NT2/D1 (cell line): ENCODE data around the gene TCAF1.
"Not testable (repeated sequence)": the region's sequence is repeated elsewhere in the genome, so short reads cannot be mapped to it uniquely, and the experiment has no call there.

Source experiments
- DNase-seq: peaks from one replicate; pipeline ENCODE4 v3.0.0-alpha.2; 2011; ENCODE audit warnings: low read depth, low spot score
- H3K27me3 ChIP-seq: 2 replicates; pipeline ENCODE4 v1.6.0; 2011; ENCODE audit warnings: mild to moderate bottlenecking; ENCODE audit not compliant: insufficient read length, insufficient read depth
- H3K36me3 ChIP-seq: 2 replicates; pipeline ENCODE4 v1.6.1; 2011; ENCODE audit warnings: mild to moderate bottlenecking, low read length, mixed read lengths; ENCODE audit not compliant: insufficient read depth, insufficient read length
- H3K4me1 ChIP-seq: 2 replicates; pipeline ENCODE4 v1.5.1; 2011; ENCODE audit not compliant: insufficient read depth, insufficient read length
- H3K4me3 ChIP-seq: 2 replicates; pipeline ENCODE4 v1.5.1; 2011; ENCODE audit warnings: low read depth; ENCODE audit not compliant: insufficient read length
- H3K9ac ChIP-seq: 2 replicates; pipeline ENCODE4 v1.6.0; 2011; ENCODE audit warnings: low read depth; ENCODE audit not compliant: insufficient read length
- H3K9me3 ChIP-seq: 2 replicates; pipeline ENCODE4 v1.5.1; 2011; ENCODE audit warnings: mild to moderate bottlenecking, low read length; ENCODE audit not compliant: insufficient read depth
- SUZ12 ChIP-seq: IDR thresholded peaks from 2 replicates; pipeline ENCODE4 v1.6.1; 2011; ENCODE audit not compliant: insufficient read length, insufficient read depth; ENCODE audit errors: extremely low read depth
- YY1 ChIP-seq: IDR thresholded peaks from 2 replicates; pipeline ENCODE4 v1.6.1; 2011; ENCODE audit not compliant: insufficient read length, insufficient read depth
- ZNF274 ChIP-seq: IDR thresholded peaks from 2 replicates; pipeline ENCODE4 v1.6.1; 2011; ENCODE audit warnings: mild to moderate bottlenecking, low read depth, low read length

Gene TCAF1

DNA sequence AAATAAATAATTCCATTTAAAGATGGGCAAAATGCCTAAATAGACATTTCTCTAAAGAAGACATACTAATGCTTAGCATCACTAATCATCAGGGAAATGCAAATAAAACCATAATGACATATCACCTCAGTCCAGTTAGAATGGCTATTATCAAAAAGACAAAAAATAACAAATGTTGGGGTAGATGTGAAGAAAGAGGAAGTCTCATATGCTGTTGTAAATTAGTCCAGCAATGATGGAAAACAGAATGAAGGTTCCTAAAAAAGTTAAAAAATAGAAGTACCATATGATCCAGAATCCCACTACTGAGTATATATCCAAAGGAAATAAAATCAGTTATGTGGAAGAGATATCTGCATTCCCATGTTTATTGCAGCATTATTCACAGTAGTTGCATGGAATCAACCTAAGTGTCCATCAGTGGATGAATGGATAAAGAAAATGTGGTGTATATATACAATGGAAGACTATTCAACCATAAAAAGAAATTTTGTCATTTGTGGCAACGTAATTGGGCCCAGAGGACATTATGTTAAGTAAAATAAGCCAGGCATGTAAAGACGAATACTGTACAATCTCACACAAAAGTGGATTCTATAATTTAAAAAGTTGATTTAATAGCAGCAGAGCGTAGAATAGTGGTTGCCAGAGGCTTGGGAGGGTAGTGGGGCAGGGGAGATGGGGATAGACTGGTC lies 52.0 kb downstream of the TCAF1 start:
- Histone ChIP-seq H3K9ac (no peak overlapping the region), H3K4me3 (no peak overlapping the region), H3K9me3 (no peaks in the 10 kb centered on the region), H3K27me3 (no peaks in the 10 kb centered on the region), H3K36me3 (no peaks in the 10 kb centered on the region), H3K4me1 (no peaks in the 10 kb centered on the region)
- DNase-seq: no peak
- no peak for TF ChIP-seq ZNF274
- TF ChIP-seq YY1: no peak
- no peak for TF ChIP-seq SUZ12

DNA sequence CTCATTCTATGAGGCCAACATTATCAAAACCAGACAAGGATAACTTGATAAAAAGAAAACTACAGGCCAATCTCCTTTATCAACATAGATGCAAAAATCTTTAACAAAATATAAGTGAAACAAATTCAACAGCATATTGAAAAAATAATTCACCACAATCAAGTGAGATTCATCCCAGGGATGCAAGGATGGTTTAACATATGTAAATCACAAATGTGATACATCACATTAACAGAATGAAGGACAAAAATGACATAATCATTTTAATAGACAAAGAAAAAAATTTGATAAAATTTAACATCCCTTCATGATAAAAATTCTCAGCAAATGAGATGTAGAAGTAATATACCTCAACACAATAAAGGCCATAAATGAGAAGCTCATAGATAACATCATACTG lies 53.8 kb downstream of the TCAF1 start:
- H3K9me3 ChIP-seq: no peaks in the 10 kb centered on the region
- H3K4me1 ChIP-seq: no peaks in the 10 kb centered on the region
- no peak overlapping the region for H3K9ac ChIP-seq
- no peaks in the 10 kb centered on the region for H3K36me3 ChIP-seq
- DNase-seq: no peak
- TF ChIP-seq YY1 (no peak), SUZ12 (no peak), ZNF274 (no peak)
- H3K27me3 ChIP-seq: no peaks in the 10 kb centered on the region
- no peak overlapping the region for H3K4me3 ChIP-seq

DNA sequence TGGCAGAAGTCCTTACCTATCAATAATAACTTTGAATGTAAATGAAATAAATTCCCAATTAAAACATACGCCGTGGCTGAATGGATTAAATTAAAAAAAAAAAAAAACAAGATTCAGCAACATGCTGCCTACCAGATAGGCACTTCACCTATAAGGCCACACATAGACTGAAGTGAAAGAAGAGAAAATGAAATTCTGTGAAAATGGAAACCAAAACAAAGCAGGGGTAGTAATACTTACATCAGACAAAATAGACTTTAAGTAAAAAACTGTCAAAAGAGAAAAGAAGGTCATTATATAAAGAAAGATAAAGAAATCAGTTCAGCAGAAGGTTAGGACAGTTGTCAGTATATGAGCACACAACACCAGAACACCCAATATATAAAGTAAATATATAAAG lies 55.3 kb downstream of the TCAF1 start:
- Histone ChIP-seq H3K9me3 (no peaks in the 10 kb centered on the region), H3K27me3 (no peaks in the 10 kb centered on the region), H3K4me1 (no peaks in the 10 kb centered on the region), H3K36me3 (no peaks in the 10 kb centered on the region), H3K4me3 (no peak overlapping the region), H3K9ac (no peak overlapping the region)
- TF ChIP-seq SUZ12 (no peak), YY1 (no peak), ZNF274 (no peak)
- DNase-seq: no peak

DNA sequence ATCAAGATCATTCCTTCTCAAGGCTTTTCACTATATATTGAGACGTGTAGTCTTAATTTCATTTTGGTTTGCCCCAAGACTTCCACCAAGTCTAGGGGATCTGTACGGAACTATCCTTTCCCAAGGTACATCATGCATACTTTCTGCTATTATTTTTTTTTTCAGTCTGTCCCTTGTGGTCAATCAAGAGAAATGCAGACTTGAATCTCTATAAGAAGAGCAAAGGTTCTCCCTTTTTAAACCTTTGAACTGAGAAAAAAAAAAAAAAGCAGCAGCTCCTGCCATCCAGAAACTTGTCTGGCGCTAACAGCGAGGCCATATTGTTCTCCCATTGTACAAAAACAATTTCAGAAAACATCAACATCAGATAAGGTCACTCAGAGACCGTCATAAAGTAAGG lies 60.3 kb downstream of the TCAF1 start:
- H3K27me3 ChIP-seq, H3K4me1 ChIP-seq, H3K4me3 ChIP-seq, H3K36me3 ChIP-seq, H3K9ac ChIP-seq, DNase-seq, H3K9me3 ChIP-seq: not testable (repeated sequence)

DNA sequence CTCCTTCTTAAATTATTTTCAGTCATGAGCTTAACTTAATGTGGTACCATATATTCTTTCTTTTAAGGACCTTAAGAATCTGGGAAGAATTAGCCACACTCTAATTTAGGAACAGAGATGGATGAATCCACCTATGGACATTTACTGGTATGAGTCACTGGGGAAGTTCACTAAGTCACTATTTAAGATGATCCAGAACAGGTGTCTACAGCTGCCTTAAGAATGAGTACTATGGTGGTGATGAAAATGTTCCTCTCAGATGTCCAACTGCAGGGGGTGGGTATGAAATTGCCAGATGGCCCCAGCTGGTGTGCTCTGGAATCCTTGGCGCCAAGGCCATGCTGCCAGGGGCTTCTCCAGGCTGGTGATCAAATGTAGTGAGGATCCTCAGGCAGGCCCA lies 61.9 kb downstream of the TCAF1 start:
- not testable (repeated sequence) for H3K4me1 ChIP-seq, H3K4me3 ChIP-seq

DNA sequence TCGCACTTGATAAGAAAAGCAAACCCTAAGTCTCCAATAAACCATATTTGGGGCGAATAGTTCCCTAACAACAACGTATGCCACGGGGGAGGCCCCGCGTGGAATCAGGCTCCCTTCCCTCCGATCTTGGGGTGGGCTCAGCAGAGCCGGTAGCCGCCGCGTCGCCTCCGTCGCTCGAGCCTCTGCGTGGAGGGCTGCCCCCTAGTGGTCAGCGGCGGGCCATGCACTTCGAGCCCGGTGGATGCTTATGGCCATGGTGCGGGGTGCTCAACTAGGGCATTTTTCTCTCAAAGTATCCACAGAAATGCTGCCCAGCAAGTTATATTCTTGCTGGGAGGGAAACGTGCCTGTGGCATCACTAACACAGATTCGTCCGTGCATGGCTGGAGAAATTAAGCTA lies 64.8 kb downstream of the TCAF1 start:
- not testable (repeated sequence) for H3K36me3 ChIP-seq, H3K9me3 ChIP-seq, H3K4me3 ChIP-seq, H3K4me1 ChIP-seq, DNase-seq, H3K9ac ChIP-seq, H3K27me3 ChIP-seq

More for the DNA sequence above, 61.9 kb downstream of the TCAF1 start:
- not testable (repeated sequence) for H3K9ac ChIP-seq, DNase-seq, H3K27me3 ChIP-seq, H3K36me3 ChIP-seq, H3K9me3 ChIP-seq

DNA sequence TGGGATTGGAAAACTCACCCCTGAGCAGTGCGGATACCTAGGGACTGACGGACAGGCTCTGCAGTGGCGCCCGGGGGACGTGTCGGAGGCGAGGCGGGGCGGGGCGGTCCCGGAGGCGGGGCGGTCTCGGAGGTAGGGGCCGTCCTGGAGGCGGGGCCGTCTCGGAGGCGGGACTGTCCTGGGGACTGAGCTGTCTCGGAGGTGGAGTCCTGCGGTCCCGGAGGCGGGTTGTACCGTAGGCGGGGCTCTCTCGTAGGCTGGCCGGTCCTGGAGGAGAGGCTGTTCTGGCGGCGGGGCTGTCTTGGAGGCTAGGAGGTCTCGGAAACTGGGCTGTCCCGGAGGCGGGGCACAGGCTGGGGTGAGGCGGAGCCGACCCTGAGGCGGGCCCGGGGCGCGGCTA lies 65.4 kb downstream of the TCAF1 start:
- H3K9me3 ChIP-seq, H3K9ac ChIP-seq, H3K4me1 ChIP-seq, DNase-seq, H3K36me3 ChIP-seq, H3K4me3 ChIP-seq, H3K27me3 ChIP-seq: not testable (repeated sequence)

DNA sequence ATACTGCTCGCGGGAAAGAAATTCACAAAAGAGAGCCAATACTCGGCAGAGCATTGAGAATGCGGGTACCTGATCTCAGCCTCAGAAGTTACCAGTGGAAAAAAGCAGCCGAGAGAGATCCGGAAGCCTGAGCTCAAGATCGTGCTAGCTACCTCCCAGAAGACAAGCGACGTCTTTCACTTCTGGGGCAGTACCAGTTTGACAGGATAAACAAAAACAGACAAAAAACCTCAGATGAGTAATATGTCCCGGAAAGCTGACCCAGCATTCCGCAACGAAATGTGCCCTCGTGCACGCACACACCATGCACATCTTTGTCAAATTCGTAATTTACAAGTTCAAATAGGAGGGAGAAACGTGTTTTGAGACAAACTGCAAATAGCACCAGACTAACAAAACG lies 65.9 kb downstream of the TCAF1 start:
- not testable (repeated sequence) for H3K36me3 ChIP-seq, H3K4me1 ChIP-seq, H3K9ac ChIP-seq, DNase-seq, H3K9me3 ChIP-seq, H3K27me3 ChIP-seq, H3K4me3 ChIP-seq

DNA sequence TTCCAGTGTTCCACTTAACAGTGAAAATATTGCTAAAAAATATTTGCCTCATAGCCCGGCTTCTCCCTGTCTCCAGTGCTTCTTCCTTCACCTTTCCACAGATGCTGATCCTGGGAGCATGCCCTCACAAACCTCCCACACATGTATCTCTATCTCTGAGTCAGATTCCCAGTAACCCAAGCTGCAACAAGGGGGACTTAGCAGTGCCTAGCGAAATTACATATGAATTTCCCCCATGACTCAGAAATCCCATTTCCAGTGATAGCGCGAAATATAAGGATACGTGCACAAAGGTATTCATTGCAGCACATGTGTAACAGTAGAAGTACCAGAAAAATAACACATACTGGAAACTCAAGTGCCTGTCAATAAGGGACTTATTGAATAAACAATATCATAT lies 75.4 kb downstream of the TCAF1 start:
- not testable (repeated sequence) for DNase-seq, H3K36me3 ChIP-seq

DNA sequence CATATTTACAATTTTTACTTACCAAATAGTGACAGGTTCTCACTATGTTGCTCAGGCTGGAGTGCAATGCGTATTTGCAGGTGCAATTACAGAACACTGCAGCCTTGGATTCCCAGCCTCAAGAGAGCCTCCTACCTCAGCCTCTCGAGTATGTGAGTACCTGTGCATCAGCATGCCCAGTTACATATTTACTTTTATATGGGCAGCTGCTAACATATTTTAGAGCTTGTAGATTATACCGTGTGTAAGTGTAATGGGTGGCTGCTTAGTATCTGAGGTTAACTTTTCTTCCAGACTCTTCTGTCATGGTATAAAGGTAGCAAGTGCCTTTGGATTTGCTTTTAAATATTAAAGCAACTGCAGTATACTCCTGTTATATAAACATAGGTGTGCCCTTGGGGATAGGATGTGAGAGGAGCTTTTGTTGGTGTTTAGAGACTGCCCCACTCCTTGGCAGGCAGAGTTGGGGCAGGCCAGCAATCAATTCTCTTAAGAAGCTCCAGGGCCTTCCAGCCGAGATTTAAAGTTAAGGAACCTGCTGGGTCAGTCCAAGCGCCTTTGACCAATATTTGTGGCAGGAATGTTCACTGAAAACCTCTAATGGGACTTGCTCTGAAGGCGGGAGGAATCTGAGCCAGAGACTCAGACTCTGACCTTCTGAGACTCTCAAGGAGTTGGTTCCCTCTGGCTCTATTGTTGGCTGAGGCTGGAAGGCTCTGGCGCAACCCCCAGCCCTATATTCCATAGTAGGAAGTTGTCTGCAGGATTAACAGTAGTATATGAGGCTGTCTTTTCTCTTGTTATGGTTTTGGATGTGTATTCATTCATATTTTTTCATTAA lies 77.5 kb downstream of the TCAF1 start:
- not testable (repeated sequence) for H3K4me1 ChIP-seq

More for the DNA sequence above, 75.4 kb downstream of the TCAF1 start:
- H3K27me3 ChIP-seq, H3K9me3 ChIP-seq, H3K4me1 ChIP-seq, H3K9ac ChIP-seq, H3K4me3 ChIP-seq: not testable (repeated sequence)

DNA sequence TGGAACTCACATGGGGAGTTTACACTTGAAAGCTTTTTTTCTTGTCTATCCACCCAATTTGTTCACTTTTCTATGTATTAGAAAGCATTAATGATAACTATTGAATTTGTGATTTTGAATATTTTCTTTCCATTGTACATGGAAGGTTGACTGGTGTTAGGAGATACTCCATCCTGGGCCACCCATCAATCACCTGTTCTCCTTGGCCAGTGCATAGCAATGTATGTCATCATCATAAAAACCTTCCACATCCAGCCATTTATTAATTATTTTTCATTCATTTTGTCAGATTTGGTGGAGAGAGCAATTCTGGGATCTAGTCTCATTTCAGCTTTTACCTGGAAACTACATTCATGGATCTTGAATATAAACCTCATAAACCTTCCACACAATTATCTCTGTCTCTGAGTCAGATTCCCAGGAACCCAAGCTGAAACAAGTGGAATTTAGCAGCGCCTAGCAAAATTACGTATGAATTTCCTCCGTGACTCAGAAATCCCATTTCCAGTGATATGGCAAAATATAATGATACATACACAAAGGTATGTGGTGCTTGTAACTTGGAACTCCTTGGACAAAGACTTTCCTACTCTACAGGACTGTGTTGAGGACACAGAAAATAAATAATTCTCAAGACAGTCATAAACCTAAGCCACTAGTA lies 78.2 kb downstream of the TCAF1 start:
- H3K9me3 ChIP-seq, H3K27me3 ChIP-seq, H3K4me3 ChIP-seq, H3K9ac ChIP-seq, H3K4me1 ChIP-seq, DNase-seq, H3K36me3 ChIP-seq: not testable (repeated sequence)

More for the DNA sequence above, 77.5 kb downstream of the TCAF1 start:
- H3K4me3 ChIP-seq, H3K9me3 ChIP-seq, H3K27me3 ChIP-seq, H3K9ac ChIP-seq, H3K36me3 ChIP-seq, DNase-seq: not testable (repeated sequence)
